ENCODE results near the gene TSPAN15.

DNA sequence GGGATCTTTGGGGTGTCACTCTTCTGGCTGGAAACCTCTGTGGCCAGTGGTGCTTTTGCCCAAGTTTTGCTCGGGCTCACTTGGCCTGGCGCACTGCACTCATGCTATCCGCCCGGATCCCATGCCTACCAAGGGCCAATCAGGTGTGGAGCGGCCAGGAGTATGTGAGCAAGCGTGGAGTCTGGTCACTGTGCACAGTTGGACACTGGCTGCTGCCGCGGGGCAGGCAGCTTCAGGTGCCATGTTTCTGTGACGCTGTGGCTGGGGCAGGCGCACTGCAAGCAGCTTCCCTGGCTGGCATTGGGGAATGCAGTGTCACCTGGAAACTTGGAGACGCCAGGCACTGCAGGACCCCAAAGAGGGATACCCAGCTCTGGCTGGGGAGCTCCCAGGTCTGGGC, 76.7 kb downstream of the TSPAN15 start:
- TF ChIP-seq EZH2phosphoT487 (IDR thresholded peaks at IDR 0.05; ENCODE audit: insufficient read depth, low read depth): no peak
- TF ChIP-seq EZH2 (IDR thresholded peaks at IDR 0.05; ENCODE audit: insufficient read depth, poor library complexity, severe bottlenecking): no peak

All from GM23248 (cell line).